Fibroblast of skin of right biceps (primary cell): ENCODE data around the gene IHH.

Source experiments
- DNase-seq: peaks from one replicate; pipeline ENCODE4 v3.0.0-alpha.2; 2013

IHH gene

DNA sequence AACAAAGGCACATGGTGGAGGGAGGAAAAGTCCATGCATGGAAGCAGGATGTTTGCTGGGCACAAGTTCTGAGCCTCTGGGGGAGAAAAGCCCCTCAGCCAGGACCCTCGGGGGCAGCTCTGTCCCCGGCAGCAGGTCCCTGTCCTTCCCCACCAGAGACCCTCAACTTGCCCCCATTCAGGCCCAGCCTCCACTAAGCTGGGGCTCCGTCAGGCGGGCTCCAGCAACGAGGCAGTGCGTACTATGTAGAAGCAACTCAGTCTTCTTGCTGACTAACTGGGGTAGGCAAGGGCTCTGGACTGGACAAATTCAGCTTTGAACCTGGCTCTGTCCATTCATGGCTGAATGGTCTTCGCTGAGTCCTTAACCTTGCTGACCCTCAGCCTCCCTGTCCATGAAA is 42.4 kb downstream of the IHH start:
- DNase-seq: no peak

DNA sequence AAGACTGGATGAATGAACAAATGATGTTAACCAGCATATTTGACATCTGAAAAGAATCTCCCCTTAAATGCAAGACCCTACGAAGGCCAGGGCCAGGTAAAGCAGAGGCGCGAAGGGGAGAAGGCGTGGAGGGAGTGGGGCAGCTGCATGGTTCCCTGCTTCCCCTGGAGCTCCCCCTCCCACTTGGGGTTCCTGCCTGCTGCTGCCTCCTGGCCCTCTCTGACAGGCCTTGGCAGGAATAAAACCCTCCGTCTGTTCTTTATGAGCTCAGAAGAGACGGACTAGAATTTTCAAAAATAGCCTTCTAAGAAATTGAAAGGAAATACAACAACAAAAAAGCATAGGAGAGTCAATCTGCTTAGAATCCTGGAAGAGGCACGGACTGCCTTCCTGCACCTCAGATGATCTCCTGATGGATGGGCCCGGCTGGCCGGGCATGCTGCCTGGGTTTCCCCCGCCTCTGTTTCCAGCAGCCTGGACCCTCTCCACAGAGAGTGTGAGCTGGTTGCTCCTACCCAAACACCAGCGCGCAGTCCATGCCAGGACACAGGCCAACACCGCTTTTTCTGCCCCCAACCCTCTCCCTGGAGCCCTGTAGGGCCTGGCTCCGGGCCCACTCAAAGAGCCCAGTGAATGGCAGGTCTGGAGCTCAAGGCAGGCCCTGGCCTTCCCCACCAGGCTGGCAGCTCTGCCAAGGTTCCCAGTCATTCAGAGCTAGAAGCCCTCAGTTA is 43.4 kb downstream of the IHH start:
- no peak for DNase-seq

DNA sequence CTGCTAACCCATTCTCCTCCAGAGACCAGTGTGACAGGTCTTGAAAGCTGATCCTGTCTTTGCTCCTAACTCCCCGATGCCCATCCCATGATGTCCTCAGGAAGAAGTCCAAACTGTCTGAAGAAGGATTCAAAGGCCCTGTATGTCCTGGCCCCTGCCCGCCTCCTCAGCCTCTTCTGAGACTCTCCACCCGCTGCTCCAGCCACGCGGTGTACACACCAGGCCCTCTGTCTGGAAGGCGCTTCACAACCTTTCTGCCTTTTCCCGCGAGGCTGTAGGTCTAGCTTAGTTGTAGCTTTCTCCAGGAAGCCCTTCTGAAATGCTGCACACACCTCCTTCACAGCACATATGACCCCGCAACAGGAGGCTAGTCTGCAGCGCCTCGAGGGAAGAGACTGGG is 44.0 kb downstream of the IHH start:
- no peak for DNase-seq

DNA sequence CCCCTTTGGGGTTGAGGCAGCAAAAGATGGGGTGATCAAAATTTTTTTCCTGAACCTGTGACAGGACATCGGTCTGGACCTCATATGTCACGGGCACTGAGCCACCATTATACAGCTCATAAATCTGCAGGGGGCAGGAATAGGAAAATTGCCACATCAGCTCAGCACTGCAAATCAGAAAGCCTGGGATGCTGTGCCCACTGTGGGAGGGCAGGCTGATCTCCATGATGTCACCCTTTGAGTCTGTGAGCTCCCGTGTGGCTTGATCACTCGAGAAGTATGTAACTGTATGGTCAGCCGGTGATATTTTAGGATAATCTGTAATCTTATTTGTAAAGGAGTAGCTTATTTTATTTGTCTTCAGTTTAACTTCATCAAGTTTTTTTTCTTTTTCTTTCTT is 49.8 kb downstream of the IHH start:
- DNase-seq: no peak

DNA sequence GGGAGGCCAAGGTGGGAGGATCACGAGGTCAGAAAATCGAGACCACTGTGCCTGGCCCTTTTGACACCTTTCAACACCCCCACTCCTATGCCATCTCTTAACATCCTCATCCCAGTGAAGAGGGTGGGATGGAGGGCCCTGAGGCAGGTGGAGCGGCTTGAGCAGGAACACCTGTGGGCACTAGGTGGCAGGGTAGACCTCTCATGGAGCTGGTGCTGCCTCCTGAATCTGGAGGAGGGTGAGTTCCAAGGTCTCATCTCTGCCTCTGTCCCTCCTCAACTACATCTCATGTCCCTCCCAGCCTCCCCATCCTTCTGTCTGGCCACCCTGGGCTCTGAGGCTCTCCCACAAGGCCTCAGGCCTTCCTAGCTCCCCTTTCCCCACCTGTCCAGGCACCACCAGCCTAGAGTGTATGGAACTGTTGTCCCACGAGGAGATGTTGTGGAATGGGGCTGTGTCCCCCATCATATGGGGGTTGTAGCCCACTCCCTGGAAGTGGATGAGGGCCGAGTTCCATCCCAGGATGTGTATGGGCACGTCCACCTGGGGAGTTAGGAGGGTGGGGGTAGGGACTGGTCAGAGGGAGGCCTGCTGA is 50.5 kb downstream of the IHH start:
- DNase-seq: no peak

DNA sequence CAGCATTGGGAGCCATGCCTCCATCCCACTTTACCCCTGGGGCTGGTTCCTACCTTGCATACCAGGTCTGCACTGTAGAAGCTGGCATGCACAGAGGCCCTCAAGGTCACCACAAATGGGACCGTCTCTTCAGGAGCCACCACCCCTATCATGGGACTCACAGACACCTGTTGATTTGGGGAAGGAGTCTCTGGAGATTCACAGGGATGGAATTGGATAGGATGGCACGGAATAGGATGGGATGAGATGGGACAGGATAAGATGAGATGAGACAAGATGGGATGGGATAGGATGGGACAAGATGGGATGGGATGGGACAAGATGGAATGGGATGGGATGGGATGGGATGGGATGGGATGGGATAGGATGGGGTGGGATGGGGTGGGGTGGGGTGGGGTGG is 51.4 kb downstream of the IHH start:
- no peak for DNase-seq
